Gastroesophageal sphincter (tissue), 4 donors: ENCODE results near the gene COX19. TPM values are rescaled to one million over a fixed set of nuclear protein-coding genes. Genes with fewer than 3 reads are reported as not detected.
"Not testable (repeated sequence)": the region's sequence is repeated elsewhere in the genome, so short reads cannot be mapped to it uniquely, and the experiment has no call there.

Source experiments
- ATAC-seq: fragments of 150-250 bp; one replicate; pipeline ENCODE4 v1.9.1; 2016; ENCODE audit warnings: mild to moderate bottlenecking, moderate library complexity
- H3K27ac ChIP-seq, 4 donors: fragments of 200-600 bp; sonication (generic) in 3 of 4; 1 replicate in 3 of 4; 2 replicates in 1 of 4; pipeline ENCODE4 v1.5.1; 2016 to 2019
- H3K27me3 ChIP-seq: fragments of 200-600 bp; sonication (generic); one replicate; pipeline ENCODE4 v1.5.1; 2019
- H3K36me3 ChIP-seq, 2 donors: fragments of 200-600 bp; sonication (generic); one replicate each; pipeline ENCODE4 v1.5.1; 2019; ENCODE audit warnings: control low read depth in 1 of 2
- H3K4me1 ChIP-seq, 3 donors: fragments of 200-600 bp; sonication (generic); 1 replicate in 2 of 3; 2 replicates in 1 of 3; pipeline ENCODE4 v1.5.1; 2016 to 2019; ENCODE audit warnings: control low read depth in 2 of 3
- H3K4me3 ChIP-seq, 2 donors: fragments of 200-600 bp; sonication (generic); one replicate each; pipeline ENCODE4 v1.5.1; 2019; ENCODE audit warnings: mild to moderate bottlenecking in 1 of 2, moderate library complexity in 1 of 2
- H3K9me3 ChIP-seq, 3 donors: fragments of 200-600 bp; sonication (generic); one replicate each; pipeline ENCODE4 v1.5.1; 2017 to 2019; ENCODE audit warnings: control low read depth in 2 of 3
- CTCF ChIP-seq, 4 experiments: fragments of 200-600 bp in 2 of 4; fragments of 450-650 bp in 2 of 4; sonication (generic) in 1 of 4; IDR thresholded peaks; one replicate each; pipeline ENCODE4 v1.5.1; 2017 to 2019; ENCODE audit warnings: antibody characterized with exemption in 4 of 4, mild to moderate bottlenecking in 2 of 4, moderate library complexity in 2 of 4
- EP300 ChIP-seq: sonication (generic); formaldehyde crosslinking; IDR thresholded peaks from one replicate; pipeline ENCODE4 v1.6.1; 2017; ENCODE audit warnings: antibody characterized with exemption, mild to moderate bottlenecking
- POLR2A ChIP-seq, 2 donors: fragments of 450-650 bp; IDR thresholded peaks; one replicate each; pipeline ENCODE4 v1.6.1; 2017; ENCODE audit warnings: antibody characterized with exemption in 2 of 2, mild to moderate bottlenecking in 2 of 2, moderate library complexity in 1 of 2
- POLR2AphosphoS5 ChIP-seq: sonication (generic); formaldehyde crosslinking; IDR thresholded peaks from one replicate; pipeline ENCODE4 v1.6.1; 2017; ENCODE audit warnings: antibody characterized with exemption
- WGBS, 2 donors: methylation state at CpG; one replicate each; pipeline ENCODE4 v1.1.5; 2018; ENCODE audit warnings: low coverage in 1 of 2; 5-methylcytosine and 5-hydroxymethylcytosine counted together
- total RNA-seq, 4 donors: library from RNA; depleted of rRNA; stranded (reverse); fragments of >200 nt; gene quantifications; one replicate each; pipeline ENCODE4 v1.1.0, GENCODE V29; 2016

Gene COX19
- total RNA-seq, 4 donors from 2014 or later, result 6.0 to 16.7 (median 12.0) TPM

- TF ChIP-seq EP300 (no peak), POLR2AphosphoS5 (no peak), CTCF (IDR thresholded peaks at IDR 0.05) (no peak), POLR2A (IDR thresholded peaks at IDR 0.05) (no peak)
- H3K27me3 ChIP-seq, result no peaks in the 10 kb centered on the region
- 40% methylated on average over 1 of the region's 15 CpGs; no CpG with 5 or more reads in 1 of the 2 donors for WGBS, 2 donors
- no peaks in the 10 kb centered on the region for H3K9me3 ChIP-seq
- H3K4me3 ChIP-seq, result no peak overlapping the region
- peaks cover 0 to 15% (median 0%) of the 10 kb centered on the region in 3 donors for H3K4me1 ChIP-seq
- ATAC-seq, result no peak
- peaks cover 0 to 63% of the 10 kb centered on the region in 2 donors for H3K36me3 ChIP-seq
- no peak overlapping the region for H3K27ac ChIP-seq
Observed at GRCh38 chr7:1007901-1008300, 32.6 kb upstream of the COX19 start.

GRCh38 chr7:1005303-1005702 lies 30.0 kb upstream of the COX19 start:
- ATAC-seq, result no peak
- Histone ChIP-seq H3K27ac (no peak overlapping the region), H3K4me1 (no peaks in the 10 kb centered on the region), H3K4me3 (no peak overlapping the region), H3K27me3 (no peaks in the 10 kb centered on the region), H3K9me3 (no peaks in the 10 kb centered on the region), H3K36me3 (peaks cover 0 to 64% of the 10 kb centered on the region in 2 donors)
- no peak for TF ChIP-seq EP300
- TF ChIP-seq CTCF (IDR thresholded peaks at IDR 0.05), result no peak
- TF ChIP-seq POLR2AphosphoS5, result no peak
- no peak for TF ChIP-seq POLR2A (IDR thresholded peaks at IDR 0.05)
- 60% methylated on average over 1 of the region's 21 CpGs; no CpG with 5 or more reads in 1 of the 2 donors for WGBS, 2 donors

- H3K9me3 ChIP-seq, result no peaks in the 10 kb centered on the region
- no peak for TF ChIP-seq POLR2AphosphoS5
- TF ChIP-seq EP300, result no peak
- TF ChIP-seq POLR2A (IDR thresholded peaks at IDR 0.05), result no peak
- no peak for TF ChIP-seq CTCF (IDR thresholded peaks at IDR 0.05)
- ATAC-seq, result no peak
- H3K27me3 ChIP-seq, result no peaks in the 10 kb centered on the region
- no peaks in the 10 kb centered on the region for H3K4me1 ChIP-seq
- H3K36me3 ChIP-seq, result peaks cover 0 to 66% of the 10 kb centered on the region in 2 donors
- H3K4me3 ChIP-seq, result no peak overlapping the region
- WGBS, 2 donors, result 61% methylated on average over 5 of the region's 32 CpGs; no CpG with 5 or more reads in 1 of the 2 donors
- no peak overlapping the region for H3K27ac ChIP-seq
Observed at GRCh38 chr7:1004018-1004852, 28.9 kb upstream of the COX19 start.

- not testable (repeated sequence) for H3K4me3 ChIP-seq, H3K4me1 ChIP-seq, H3K9me3 ChIP-seq, ATAC-seq, H3K27ac ChIP-seq, H3K27me3 ChIP-seq
- H3K36me3 ChIP-seq, result peaks cover 0 to 64% of the 10 kb centered on the region in 2 donors
- WGBS, 2 donors, result no CpG with 5 or more reads among the region's 7 CpGs
Observed at GRCh38 chr7:1002445-1002844, 27.1 kb upstream of the COX19 start.

GRCh38 chr7:1002026-1002425 lies 26.7 kb upstream of the COX19 start:
- H3K36me3 ChIP-seq, result peaks cover 0 to 64% of the 10 kb centered on the region in 2 donors
- not testable (repeated sequence) for ATAC-seq, H3K4me3 ChIP-seq, H3K9me3 ChIP-seq, H3K4me1 ChIP-seq, H3K27ac ChIP-seq, H3K27me3 ChIP-seq
- WGBS, 2 donors, result no CpG with 5 or more reads among the region's 4 CpGs

- H3K27ac ChIP-seq, H3K27me3 ChIP-seq, H3K4me1 ChIP-seq, H3K9me3 ChIP-seq, H3K4me3 ChIP-seq, ATAC-seq: not testable (repeated sequence)
- no CpG with 5 or more reads among the region's 14 CpGs for WGBS, 2 donors
- H3K36me3 ChIP-seq, result peaks cover 0 to 66% of the 10 kb centered on the region in 2 donors
Observed at GRCh38 chr7:1001069-1001770, 25.9 kb upstream of the COX19 start.
